Fibroblast of villous mesenchyme (primary cell): Measurements from ENCODE around the gene NBPF1. TPM values are rescaled to one million over a fixed set of nuclear protein-coding genes. Genes with fewer than 3 reads are reported as not detected.
A peak's percentile ranks its signal among the peaks of the same experiment; 100 is the strongest.
"Not testable (repeated sequence)": the region's sequence is repeated elsewhere in the genome, so short reads cannot be mapped to it uniquely, and the experiment has no call there.

ENCODE experiments used
- DNase-seq: peaks from one replicate; pipeline ENCODE4 v3.0.0-alpha.2; 2010; ENCODE audit warnings: low read depth
- H3K4me3 ChIP-seq: 2 replicates; pipeline ENCODE4 v1.5.1; 2011; ENCODE audit warnings: low read depth, mild to moderate bottlenecking, low read length
- total RNA-seq: library from RNA; depleted of rRNA; stranded (reverse); fragments of >200 nt; gene quantifications from 2 replicates; pipeline ENCODE4 v1.2.3, GENCODE V29; 2012

The NBPF1 gene
- total RNA-seq, 1 donor: 52.2 TPM

- not testable (repeated sequence) for H3K4me3 ChIP-seq, DNase-seq
Observed at GRCh38 chr1:16565324-16565723, 48.0 kb downstream of the NBPF1 start.

GRCh38 chr1:16561035-16561434 is 52.3 kb downstream of the NBPF1 start:
- not testable (repeated sequence) for H3K4me3 ChIP-seq, DNase-seq

GRCh38 chr1:16560498-16560897 is 52.9 kb downstream of the NBPF1 start:
- not testable (repeated sequence) for H3K4me3 ChIP-seq, DNase-seq

- not testable (repeated sequence) for DNase-seq, H3K4me3 ChIP-seq
Observed at GRCh38 chr1:16559688-16560087, 53.7 kb downstream of the NBPF1 start.

- not testable (repeated sequence) for DNase-seq, H3K4me3 ChIP-seq
Observed at GRCh38 chr1:16557034-16557433, 56.3 kb downstream of the NBPF1 start.

- not testable (repeated sequence) for DNase-seq, H3K4me3 ChIP-seq
Observed at GRCh38 chr1:16553244-16553643, 60.1 kb downstream of the NBPF1 start.

GRCh38 chr1:16550212-16550918 is 63.0 kb downstream of the NBPF1 start:
- not testable (repeated sequence) for DNase-seq

GRCh38 chr1:16549545-16549944 is 63.8 kb downstream of the NBPF1 start:
- H3K4me3 ChIP-seq, DNase-seq: not testable (repeated sequence)

More at GRCh38 chr1:16550212-16550918, 63.0 kb downstream of the NBPF1 start:
- H3K4me3 ChIP-seq: not testable (repeated sequence)

GRCh38 chr1:16547502-16548241 is 65.7 kb downstream of the NBPF1 start:
- not testable (repeated sequence) for DNase-seq, H3K4me3 ChIP-seq

- not testable (repeated sequence) for H3K4me3 ChIP-seq
- DNase-seq: peak; percentile 69
Observed at GRCh38 chr1:16545682-16546095, 67.7 kb downstream of the NBPF1 start.

GRCh38 chr1:16540421-16540893 is 72.9 kb downstream of the NBPF1 start:
- not testable (repeated sequence) for H3K4me3 ChIP-seq
- DNase-seq: peak; percentile 43

GRCh38 chr1:16537528-16537927 is 75.8 kb downstream of the NBPF1 start:
- not testable (repeated sequence) for H3K4me3 ChIP-seq, DNase-seq

- H3K4me3 ChIP-seq, DNase-seq: not testable (repeated sequence)
Observed at GRCh38 chr1:16536796-16537195, 76.6 kb downstream of the NBPF1 start.

GRCh38 chr1:16535898-16536297 is 77.5 kb downstream of the NBPF1 start:
- not testable (repeated sequence) for DNase-seq, H3K4me3 ChIP-seq

- not testable (repeated sequence) for DNase-seq
- H3K4me3 ChIP-seq: peak overlapping the region; percentile 34
Observed at GRCh38 chr1:16535487-16535886, 77.9 kb downstream of the NBPF1 start.

GRCh38 chr1:16534829-16535456 is 78.4 kb downstream of the NBPF1 start:
- peak; percentile 56 for DNase-seq
- H3K4me3 ChIP-seq: peak overlapping the region; percentile 40

GRCh38 chr1:16534239-16534828 is 79.0 kb downstream of the NBPF1 start:
- DNase-seq: not testable (repeated sequence)

More at GRCh38 chr1:16534239-16534828, 79.0 kb downstream of the NBPF1 start:
- peak overlapping the region; percentile 21 for H3K4me3 ChIP-seq
